B cell (primary cell): ENCODE measurements around the gene XYLT1. TPM values are rescaled to one million over a fixed set of nuclear protein-coding genes. Genes with fewer than 3 reads are reported as not detected.

ENCODE experiments used
- ATAC-seq: fragments of 200-7000 bp; cut with Tn5 transposase; one replicate; pipeline ENCODE4 v1.10.0; 2021; ENCODE audit warnings: low read depth, mild to moderate bottlenecking, moderate number of reproducible peaks, moderate library complexity
- CTCF ChIA-PET: fragments of 350-600 bp; sonication (Branson Sonifier 250); formaldehyde crosslinking; loops from one replicate; lab custom pipeline; 2021; ENCODE audit warnings: antibody characterized with exemption, inconsistent platforms; lab: Charles Lee
- POLR2A ChIA-PET: fragments of 350-600 bp; sonication (Branson Sonifier 250); formaldehyde crosslinking; loops from one replicate; lab custom pipeline; 2021; ENCODE audit warnings: antibody characterized with exemption; lab: Charles Lee
- DNase-seq: peaks from one replicate; pipeline ENCODE4 v3.0.0; 2013
- H2AFZ ChIP-seq: 2 replicates; pipeline ENCODE4 v1.6.1; 2012; ENCODE audit warnings: mild to moderate bottlenecking, low read depth, low read length; ENCODE audit not compliant: insufficient read depth, poor library complexity, severe bottlenecking
- H3K27ac ChIP-seq, 2 donors: 1 replicate in 1 of 2; 2 replicates in 1 of 2; pipeline ENCODE4 v1.5.1; 2012 to 2013; ENCODE audit warnings: low read length in 2 of 2, mild to moderate bottlenecking in 2 of 2, moderate library complexity in 1 of 2
- H3K27me3 ChIP-seq, 4 experiments: fragments of 200-600 bp in 1 of 4; sonication (generic) in 1 of 4; replicated peaks in 1 of 4; 1 replicate in 2 of 4; 2 replicates in 2 of 4; pipeline versions ENCODE4 v1.6.1 to v1.7.0; 2013 to 2016; ENCODE audit warnings: low read length in 3 of 4, mild to moderate bottlenecking in 2 of 4, mixed read lengths in 1 of 4, moderate library complexity in 1 of 4; ENCODE audit not compliant: insufficient read depth in 4 of 4, control insufficient read depth in 3 of 4; ENCODE audit errors: control extremely low read depth in 1 of 4
- H3K36me3 ChIP-seq, 2 experiments: replicated peaks in 1 of 2; 1 replicate in 1 of 2; 2 replicates in 1 of 2; pipeline versions ENCODE4 v1.6.1 to v1.7.1; 2013; ENCODE audit warnings: low read length in 1 of 2; ENCODE audit not compliant: insufficient read depth in 2 of 2, control insufficient read depth in 1 of 2; ENCODE audit errors: control extremely low read depth in 1 of 2, extremely low read depth in 1 of 2
- H3K4me1 ChIP-seq, 2 donors: fragments of 200-600 bp in 1 of 2; sonication (generic) in 1 of 2; 1 replicate in 1 of 2; 2 replicates in 1 of 2; pipeline versions ENCODE4 v1.5.1 to v1.6.1; 2013 to 2017; ENCODE audit warnings: low read length in 2 of 2; ENCODE audit not compliant: control insufficient read depth in 2 of 2, insufficient read depth in 2 of 2
- H3K4me2 ChIP-seq: replicated peaks from 2 replicates; pipeline ENCODE3; 2012; ENCODE audit warnings: mild to moderate bottlenecking, low read depth, low read length; ENCODE audit not compliant: poor library complexity, severe bottlenecking
- H3K4me3 ChIP-seq, 5 experiments: fragments of 200-600 bp in 1 of 5; sonication (generic) in 1 of 5; 1 replicate in 3 of 5; 2 replicates in 2 of 5; pipeline versions ENCODE4 v1.5.1 to v1.7.0; 2011 to 2016; ENCODE audit warnings: low read length in 4 of 5, mild to moderate bottlenecking in 4 of 5, low read depth in 2 of 5, control low read depth in 1 of 5, moderate library complexity in 1 of 5; ENCODE audit not compliant: insufficient read depth in 1 of 5; ENCODE audit errors: control extremely low read depth in 1 of 5, extremely low read depth in 1 of 5
- H3K79me2 ChIP-seq: fragments of 200-600 bp; sonication (generic); one replicate; pipeline ENCODE4 v1.6.0; 2016; ENCODE audit warnings: low read length; ENCODE audit not compliant: control insufficient read depth, insufficient read depth
- H3K9ac ChIP-seq: fragments of 200-600 bp; sonication (generic); 2 replicates; pipeline ENCODE4 v1.6.1; 2017; ENCODE audit warnings: mild to moderate bottlenecking, low read length, moderate library complexity
- H3K9me3 ChIP-seq, 3 donors: one replicate each; pipeline versions ENCODE4 v1.6.1 to v1.7.1; 2013; ENCODE audit warnings: low read length in 2 of 3; ENCODE audit not compliant: control insufficient read depth in 2 of 3, insufficient read depth in 1 of 3; ENCODE audit errors: control extremely low read depth in 1 of 3
- H4K20me1 ChIP-seq: 2 replicates; pipeline ENCODE4 v1.6.0; 2012; ENCODE audit warnings: mild to moderate bottlenecking, low read length; ENCODE audit not compliant: insufficient read depth, control insufficient read depth, poor library complexity, severe bottlenecking
- H3K27ac Mint-ChIP-seq: one replicate; pipeline ENCODE4 v1.8.0; 2021; ENCODE audit warnings: mixed read lengths
- H3K27me3 Mint-ChIP-seq: one replicate; pipeline ENCODE4 v1.8.0; 2021; ENCODE audit warnings: mixed read lengths
- H3K4me1 Mint-ChIP-seq: one replicate; pipeline ENCODE4 v1.8.0; 2021; ENCODE audit warnings: mixed read lengths
- H3K4me3 Mint-ChIP-seq: one replicate; pipeline ENCODE4 v1.8.0; 2021; ENCODE audit warnings: mixed read lengths
- H3K9me3 Mint-ChIP-seq: one replicate; pipeline ENCODE4 v1.8.0; 2022; ENCODE audit warnings: mixed read lengths; ENCODE audit not compliant: insufficient read depth
- EZH2 ChIP-seq: IDR thresholded peaks from 2 replicates; pipeline ENCODE4 v1.6.1; 2012; ENCODE audit warnings: borderline replicate concordance, low read depth, mild to moderate bottlenecking, moderate library complexity, low read length; ENCODE audit not compliant: insufficient read depth, poor library complexity, severe bottlenecking
- WGBS: methylation state at CpG from one replicate; pipeline ENCODE4 v1.1.5; 2013; ENCODE audit warnings: missing lambda C conversion rate; ENCODE audit not compliant: insufficient coverage; 5-methylcytosine and 5-hydroxymethylcytosine counted together
- intact Hi-C: fragments of 100-400 bp; cut with micrococcal nuclease; formaldehyde crosslinking; loops from one replicate; pipeline ENCODE4 v1.10.0; 2022
- polyA plus RNA-seq: library from polyadenylated mRNA; depleted of rRNA; stranded (reverse); fragments of >200 nt; gene quantifications from 2 replicates; pipeline ENCODE4 v1.2.3, GENCODE V29; 2012
- total RNA-seq, 2 donors: library from RNA; stranded (reverse); fragments of 120-200 nt in 1 of 2; gene quantifications; 1 replicate in 1 of 2; 2 replicates in 1 of 2; pipeline versions ENCODE4 v1.2.3 to v1.2.4, GENCODE V29; 2013 to 2022
- TF ChIP-seq, protein P1 (sequence below): fragments of 200-600 bp; IDR thresholded peaks from one replicate; pipeline ENCODE4 v1.8.0; 2022; ENCODE audit warnings: antibody characterized with exemption, mild to moderate bottlenecking

Gene XYLT1
- total and polyA plus RNA-seq, 2 donors (not counting 1 experiment from before 2014, with no cell fraction given) = 8.7 to 59.6 TPM

GRCh38 chr16:17362946-17363345, 107.8 kb downstream of the XYLT1 start:
- peak overlapping the region; percentile 57 for H3K4me2 ChIP-seq
- no peak for TF ChIP-seq EZH2
- TF ChIP-seq, protein P1, sequence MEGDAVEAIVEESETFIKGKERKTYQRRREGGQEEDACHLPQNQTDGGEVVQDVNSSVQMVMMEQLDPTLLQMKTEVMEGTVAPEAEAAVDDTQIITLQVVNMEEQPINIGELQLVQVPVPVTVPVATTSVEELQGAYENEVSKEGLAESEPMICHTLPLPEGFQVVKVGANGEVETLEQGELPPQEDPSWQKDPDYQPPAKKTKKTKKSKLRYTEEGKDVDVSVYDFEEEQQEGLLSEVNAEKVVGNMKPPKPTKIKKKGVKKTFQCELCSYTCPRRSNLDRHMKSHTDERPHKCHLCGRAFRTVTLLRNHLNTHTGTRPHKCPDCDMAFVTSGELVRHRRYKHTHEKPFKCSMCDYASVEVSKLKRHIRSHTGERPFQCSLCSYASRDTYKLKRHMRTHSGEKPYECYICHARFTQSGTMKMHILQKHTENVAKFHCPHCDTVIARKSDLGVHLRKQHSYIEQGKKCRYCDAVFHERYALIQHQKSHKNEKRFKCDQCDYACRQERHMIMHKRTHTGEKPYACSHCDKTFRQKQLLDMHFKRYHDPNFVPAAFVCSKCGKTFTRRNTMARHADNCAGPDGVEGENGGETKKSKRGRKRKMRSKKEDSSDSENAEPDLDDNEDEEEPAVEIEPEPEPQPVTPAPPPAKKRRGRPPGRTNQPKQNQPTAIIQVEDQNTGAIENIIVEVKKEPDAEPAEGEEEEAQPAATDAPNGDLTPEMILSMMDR = no peak
- no peak overlapping the region for H3K4me3 ChIP-seq
- H3K79me2 ChIP-seq = peaks cover 95% of the 10 kb centered on the region
- WGBS = 100% methylated on average over 3 of the region's 4 CpGs
- ATAC-seq (no peak), DNase-seq (no peak)
- H3K27ac Mint-ChIP-seq = peak overlapping the region; percentile 87
- H3K9me3 Mint-ChIP-seq = peaks cover 5% of the 10 kb centered on the region
- H3K27me3 ChIP-seq = no peaks in the 10 kb centered on the region
- no peaks in the 10 kb centered on the region for H3K36me3 ChIP-seq
- H3K4me1 Mint-ChIP-seq = peaks cover 92% of the 10 kb centered on the region
- H3K9me3 ChIP-seq = peaks cover 0 to 7% (median 0%) of the 10 kb centered on the region in 3 donors
- H3K4me1 ChIP-seq = peaks cover 96 to 98% of the 10 kb centered on the region in 2 donors
- H3K27ac ChIP-seq = peak overlapping the region; percentile 45 to 69
- H3K9ac ChIP-seq = no peak overlapping the region
- no peaks in the 10 kb centered on the region for H3K27me3 Mint-ChIP-seq
- ChIA-PET POLR2A (no interaction called here), CTCF (interaction anchor here (1.1 kb wide), 1 partner anchor 106 kb away, joined by 4 read pairs; no protein-coding TSS in a partner anchor)
- H4K20me1 ChIP-seq = no peaks in the 10 kb centered on the region
- H3K4me3 Mint-ChIP-seq = peak overlapping the region; percentile 67
- intact Hi-C loops = loop anchor here (2.0 to 10.0 kb wide), 2 partner anchors 16 to 348 kb away; no protein-coding TSS in a partner anchor
- H2AFZ ChIP-seq = no peak overlapping the region

DNA sequence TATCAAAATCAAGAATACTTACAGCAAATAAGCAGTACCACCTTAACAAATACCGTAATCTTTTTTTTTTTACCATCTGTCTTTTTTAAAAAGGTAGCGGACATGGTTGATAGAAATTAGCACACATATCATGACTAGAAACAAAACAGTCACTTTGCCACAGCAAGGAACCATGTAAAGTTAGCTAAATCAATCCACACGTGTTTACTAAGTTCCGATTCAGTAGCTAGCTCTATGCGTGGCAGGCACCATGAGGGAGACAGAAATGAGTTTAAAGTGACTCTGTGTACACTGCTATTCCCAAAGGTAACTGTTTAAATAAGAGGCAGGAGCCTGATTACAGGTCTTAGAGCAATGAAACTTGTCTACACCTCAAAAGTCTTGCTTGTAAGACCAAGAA, 108.6 kb downstream of the XYLT1 start:
- H3K27ac Mint-ChIP-seq = peak overlapping the region; percentile 87
- no peak for TF ChIP-seq EZH2
- TF ChIP-seq, protein P1 = no peak
- POLR2A ChIA-PET = interaction anchor here (0.8 kb wide), 1 partner anchor 8 kb away, joined by 3 read pairs; no protein-coding TSS in a partner anchor
- peak overlapping the region; percentile 10 for H3K9ac ChIP-seq
- H3K27ac ChIP-seq = peak overlapping the region; percentile 45 to 69
- peaks cover 95% of the 10 kb centered on the region for H3K79me2 ChIP-seq
- peak overlapping the region; percentile 57 for H3K4me2 ChIP-seq
- no peaks in the 10 kb centered on the region for H4K20me1 ChIP-seq
- WGBS = 20% methylated on average over 2 of the region's 5 CpGs
- no peaks in the 10 kb centered on the region for H3K27me3 ChIP-seq
- H3K27me3 Mint-ChIP-seq = no peaks in the 10 kb centered on the region
- CTCF ChIA-PET = interaction anchor here (1.1 kb wide), 1 partner anchor 62 kb away, joined by 3 read pairs; no protein-coding TSS in a partner anchor
- ATAC-seq = peak; percentile 29
- H3K4me1 ChIP-seq = peaks cover 88 to 90% of the 10 kb centered on the region in 2 donors
- H2AFZ ChIP-seq = peak overlapping the region; percentile 21
- H3K9me3 ChIP-seq = peaks cover 0 to 4% (median 0%) of the 10 kb centered on the region in 3 donors
- intact Hi-C loops = loop anchor here (2.0 to 10.0 kb wide), 2 partner anchors 17 to 347 kb away; no protein-coding TSS in a partner anchor
- peaks cover 0 to 7% of the 10 kb centered on the region in 2 experiments for H3K36me3 ChIP-seq
- H3K4me3 ChIP-seq = no peak overlapping the region
- peaks cover 3% of the 10 kb centered on the region for H3K9me3 Mint-ChIP-seq
- peak; percentile 53 for DNase-seq
- peaks cover 90% of the 10 kb centered on the region for H3K4me1 Mint-ChIP-seq
- peak overlapping the region; percentile 67 for H3K4me3 Mint-ChIP-seq
